ENCODE data around the gene ZBTB7C. TPM values are rescaled to one million over a fixed set of nuclear protein-coding genes. Genes with fewer than 3 reads are reported as not detected.

Gene ZBTB7C
- total RNA-seq, 5 donors from 2014 or later (not counting 1 experiment from before 2014, with no cell fraction given), result 0.06 TPM; not detected in 4

DNA sequence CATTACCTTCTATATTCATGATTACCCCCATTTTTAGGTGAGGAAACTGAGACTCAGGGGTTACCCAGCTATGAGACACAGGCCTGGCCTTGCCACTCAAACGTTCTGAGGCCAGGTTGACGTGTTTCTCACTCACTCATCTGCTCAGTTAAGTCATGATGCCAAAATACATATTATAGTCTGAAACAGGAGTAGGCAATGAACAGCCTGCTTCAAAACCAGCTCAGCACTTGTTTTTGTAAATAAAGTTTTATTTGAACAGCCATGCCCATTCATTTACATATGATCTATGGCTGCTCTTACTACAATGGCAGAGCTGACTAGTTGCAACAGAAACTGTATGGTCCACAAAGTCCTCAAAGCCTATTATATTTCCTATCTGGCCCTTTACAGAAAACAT, 404.6 kb downstream of the ZBTB7C start:
- H3K4me3 Mint-ChIP-seq, result no peak overlapping the region
- ChIA-PET CTCF (interaction anchor here in 1 of 2 donors (0.9 to 1.0 kb wide), 2 partner anchors 9 to 232 kb away, joined by 3 to 5 read pairs; no protein-coding TSS in a partner anchor), POLR2A (no interaction called here)
- no peak overlapping the region for H3K27ac Mint-ChIP-seq
- no peaks in the 10 kb centered on the region for H3K36me3 Mint-ChIP-seq
- ATAC-seq (replicated peaks in 1 of 4) (no peak), DNase-seq (no peak)
- Histone ChIP-seq H3K27ac (ENCODE audit: low read length) (no peak overlapping the region), H3K4me1 (ENCODE audit: control insufficient read depth in 1 of 2, extremely low read depth in 1 of 2, insufficient read depth in 2 of 2, low read length in 2 of 2) (peaks cover 0 to 14% of the 10 kb centered on the region in 2 experiments), H3K9me3 (no peaks in the 10 kb centered on the region), H3K4me3 (ENCODE audit: control insufficient read depth in 1 of 2, extremely low read depth in 1 of 2, low read length in 1 of 2) (no peak overlapping the region), H3K27me3 (replicated peaks in 1 of 2; ENCODE audit: control insufficient read depth in 2 of 2, extremely low read depth in 1 of 2, insufficient read depth in 2 of 2, low read length in 1 of 2) (peaks cover 0 to 31% of the 10 kb centered on the region in 2 experiments), H3K36me3 (ENCODE audit: control insufficient read depth in 2 of 2, extremely low read depth in 1 of 2, insufficient read depth in 1 of 2, low read length in 1 of 2) (no peaks in the 10 kb centered on the region)
- WGBS (ENCODE audit: insufficient coverage), result no CpG with 5 or more reads among the region's 2 CpGs
- peaks cover 8 to 11% (median 8%) of the 10 kb centered on the region in 3 donors for H3K4me1 Mint-ChIP-seq
- H3K9me3 Mint-ChIP-seq, result no peaks in the 10 kb centered on the region
- peaks cover 6 to 23% of the 10 kb centered on the region in 2 donors for H3K27me3 Mint-ChIP-seq

GRCh38 chr18:48003426-48004349, 405.5 kb downstream of the ZBTB7C start:
- WGBS (ENCODE audit: insufficient coverage), result 61% methylated on average over 4 of the region's 10 CpGs
- Mint-ChIP-seq H3K4me3 (no peak overlapping the region), H3K27ac (no peak overlapping the region), H3K36me3 (no peaks in the 10 kb centered on the region), H3K4me1 (peaks cover 3 to 7% (median 4%) of the 10 kb centered on the region in 3 donors), H3K27me3 (peaks cover under 1 to 14% of the 10 kb centered on the region in 2 donors), H3K9me3 (no peaks in the 10 kb centered on the region)
- Histone ChIP-seq H3K36me3 (ENCODE audit: control insufficient read depth in 2 of 2, extremely low read depth in 1 of 2, insufficient read depth in 1 of 2, low read length in 1 of 2) (no peaks in the 10 kb centered on the region), H3K27me3 (replicated peaks in 1 of 2; ENCODE audit: control insufficient read depth in 2 of 2, extremely low read depth in 1 of 2, insufficient read depth in 2 of 2, low read length in 1 of 2) (peaks cover 0 to 22% of the 10 kb centered on the region in 2 experiments), H3K27ac (ENCODE audit: low read length) (no peak overlapping the region), H3K4me3 (ENCODE audit: control insufficient read depth in 1 of 2, extremely low read depth in 1 of 2, low read length in 1 of 2) (no peak overlapping the region), H3K9me3 (no peaks in the 10 kb centered on the region), H3K4me1 (ENCODE audit: control insufficient read depth in 1 of 2, extremely low read depth in 1 of 2, insufficient read depth in 2 of 2, low read length in 2 of 2) (peaks cover 0 to 12% of the 10 kb centered on the region in 2 experiments)
- POLR2A ChIA-PET, result no interaction called here
- no peak for DNase-seq
- no peak for ATAC-seq (replicated peaks in 1 of 4)
- CTCF ChIA-PET, result no interaction called here

GRCh38 chr18:48002933-48003365, 406.2 kb downstream of the ZBTB7C start:
- Mint-ChIP-seq H3K4me3 (no peak overlapping the region), H3K9me3 (no peaks in the 10 kb centered on the region), H3K4me1 (peaks cover 0 to 4% (median 3%) of the 10 kb centered on the region in 3 donors), H3K36me3 (no peaks in the 10 kb centered on the region), H3K27me3 (peaks cover 0 to 11% of the 10 kb centered on the region in 2 donors), H3K27ac (no peak overlapping the region)
- ATAC-seq (replicated peaks in 1 of 4) (no peak), DNase-seq (no peak)
- no peaks in the 10 kb centered on the region for H3K9me3 ChIP-seq
- no peak overlapping the region for H3K4me3 ChIP-seq (ENCODE audit: control insufficient read depth in 1 of 2, extremely low read depth in 1 of 2, low read length in 1 of 2)
- POLR2A ChIA-PET, result no interaction called here
- peaks cover 0 to 6% of the 10 kb centered on the region in 2 experiments for H3K4me1 ChIP-seq (ENCODE audit: control insufficient read depth in 1 of 2, extremely low read depth in 1 of 2, insufficient read depth in 2 of 2, low read length in 2 of 2)
- H3K27me3 ChIP-seq (replicated peaks in 1 of 2; ENCODE audit: control insufficient read depth in 2 of 2, extremely low read depth in 1 of 2, insufficient read depth in 2 of 2, low read length in 1 of 2), result peaks cover 0 to 20% of the 10 kb centered on the region in 2 experiments
- 84% methylated on average over 5 of the region's 5 CpGs for WGBS (ENCODE audit: insufficient coverage)
- no peak overlapping the region for H3K27ac ChIP-seq (ENCODE audit: low read length)
- CTCF ChIA-PET, result no interaction called here
- no peaks in the 10 kb centered on the region for H3K36me3 ChIP-seq (ENCODE audit: control insufficient read depth in 2 of 2, extremely low read depth in 1 of 2, insufficient read depth in 1 of 2, low read length in 1 of 2)

DNA sequence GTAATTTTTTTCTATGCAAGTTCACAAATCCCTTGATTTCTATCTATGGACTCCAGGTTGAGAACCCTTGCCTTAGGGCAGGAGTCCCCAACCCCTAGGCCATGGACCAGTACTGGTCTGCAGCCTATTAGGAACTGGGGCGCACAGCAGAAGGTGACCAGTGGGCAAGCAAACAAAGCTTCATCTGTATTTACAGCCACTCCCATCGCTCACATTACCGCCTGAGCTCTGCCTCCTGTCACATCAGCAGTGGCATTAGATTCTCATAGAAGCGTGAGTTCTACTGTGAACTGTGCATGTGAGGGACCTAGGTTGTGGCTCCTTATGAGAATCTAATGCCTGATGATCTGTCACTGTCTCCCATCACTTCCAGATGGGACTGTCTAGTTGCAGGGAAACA, 408.5 kb downstream of the ZBTB7C start:
- ATAC-seq (replicated peaks in 1 of 4) (no peak), DNase-seq (no peak)
- no peak overlapping the region for H3K27ac ChIP-seq (ENCODE audit: low read length)
- H3K27me3 Mint-ChIP-seq, result no peaks in the 10 kb centered on the region
- H3K36me3 Mint-ChIP-seq, result no peaks in the 10 kb centered on the region
- CTCF ChIA-PET, result no interaction called here
- WGBS (ENCODE audit: insufficient coverage), result 100% methylated on average over 3 of the region's 4 CpGs
- POLR2A ChIA-PET, result no interaction called here
- H3K4me3 Mint-ChIP-seq, result no peak overlapping the region
- no peaks in the 10 kb centered on the region for H3K4me1 Mint-ChIP-seq
- H3K9me3 ChIP-seq, result no peaks in the 10 kb centered on the region
- no peak overlapping the region for H3K27ac Mint-ChIP-seq
- H3K4me3 ChIP-seq (ENCODE audit: control insufficient read depth in 1 of 2, extremely low read depth in 1 of 2, low read length in 1 of 2), result no peak overlapping the region
- no peaks in the 10 kb centered on the region for H3K4me1 ChIP-seq (ENCODE audit: control insufficient read depth in 1 of 2, extremely low read depth in 1 of 2, insufficient read depth in 2 of 2, low read length in 2 of 2)
- H3K36me3 ChIP-seq (ENCODE audit: control insufficient read depth in 2 of 2, extremely low read depth in 1 of 2, insufficient read depth in 1 of 2, low read length in 1 of 2), result no peaks in the 10 kb centered on the region
- peaks cover 0 to 14% (median 6%) of the 10 kb centered on the region in 3 donors for H3K9me3 Mint-ChIP-seq
- H3K27me3 ChIP-seq (replicated peaks in 1 of 2; ENCODE audit: control insufficient read depth in 2 of 2, extremely low read depth in 1 of 2, insufficient read depth in 2 of 2, low read length in 1 of 2), result peaks cover 0 to 7% of the 10 kb centered on the region in 2 experiments

GRCh38 chr18:47999801-48000248, 409.4 kb downstream of the ZBTB7C start:
- CTCF ChIA-PET, result no interaction called here
- no peaks in the 10 kb centered on the region for H3K4me1 ChIP-seq (ENCODE audit: control insufficient read depth in 1 of 2, extremely low read depth in 1 of 2, insufficient read depth in 2 of 2, low read length in 2 of 2)
- H3K9me3 Mint-ChIP-seq, result peaks cover 0 to 14% (median 6%) of the 10 kb centered on the region in 3 donors
- ATAC-seq (replicated peaks in 1 of 4), result no peak
- POLR2A ChIA-PET, result no interaction called here
- no peaks in the 10 kb centered on the region for H3K9me3 ChIP-seq
- no peak overlapping the region for H3K27ac ChIP-seq (ENCODE audit: low read length)
- H3K27me3 Mint-ChIP-seq, result no peaks in the 10 kb centered on the region
- H3K27me3 ChIP-seq (replicated peaks in 1 of 2; ENCODE audit: control insufficient read depth in 2 of 2, extremely low read depth in 1 of 2, insufficient read depth in 2 of 2, low read length in 1 of 2), result peaks cover 0 to 7% of the 10 kb centered on the region in 2 experiments
- WGBS (ENCODE audit: insufficient coverage), result 50% methylated on average over 3 of the region's 4 CpGs
- H3K27ac Mint-ChIP-seq, result no peak overlapping the region
- no peak overlapping the region for H3K4me3 ChIP-seq (ENCODE audit: control insufficient read depth in 1 of 2, extremely low read depth in 1 of 2, low read length in 1 of 2)
- no peak for DNase-seq
- no peaks in the 10 kb centered on the region for H3K36me3 Mint-ChIP-seq
- no peak overlapping the region for H3K4me3 Mint-ChIP-seq
- no peaks in the 10 kb centered on the region for H3K36me3 ChIP-seq (ENCODE audit: control insufficient read depth in 2 of 2, extremely low read depth in 1 of 2, insufficient read depth in 1 of 2, low read length in 1 of 2)
- H3K4me1 Mint-ChIP-seq, result no peaks in the 10 kb centered on the region

DNA sequence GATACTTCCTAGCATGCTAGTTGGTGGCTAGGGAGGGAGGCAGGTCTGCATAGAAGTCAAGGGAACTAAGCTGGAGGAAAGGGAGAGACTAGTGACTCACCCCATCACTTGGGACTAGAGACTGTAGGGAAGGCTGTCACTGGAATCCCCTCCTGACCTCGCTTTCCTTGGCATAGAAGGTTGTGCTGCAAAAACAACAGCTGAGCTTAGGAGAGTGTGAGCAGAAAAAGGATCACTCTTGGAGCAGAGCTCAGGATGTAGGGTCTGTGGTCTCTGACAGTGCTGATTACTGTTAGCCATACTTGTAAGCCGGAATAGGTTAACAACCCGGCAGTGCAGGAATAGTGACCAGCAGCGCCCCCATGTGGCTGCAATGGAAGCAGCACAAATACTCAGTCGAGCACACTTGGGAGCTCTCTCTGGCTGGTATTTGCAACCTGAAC, 411.8 kb downstream of the ZBTB7C start:
- ATAC-seq (replicated peaks in 1 of 4) (no peak), DNase-seq (peak in 18 of 35 experiments; percentile 4 to 46 (median 16))
- ChIA-PET CTCF (interaction anchor here (0.8 to 1.0 kb wide), 3 partner anchors 9 to 225 kb away, joined by 3 read pairs; no protein-coding TSS in a partner anchor), POLR2A (no interaction called here)
- peaks cover 0 to 2% of the 10 kb centered on the region in 2 experiments for H3K27me3 ChIP-seq (replicated peaks in 1 of 2; ENCODE audit: control insufficient read depth in 2 of 2, extremely low read depth in 1 of 2, insufficient read depth in 2 of 2, low read length in 1 of 2)
- Mint-ChIP-seq H3K27me3 (peaks cover 1 to 4% of the 10 kb centered on the region in 2 donors), H3K36me3 (no peaks in the 10 kb centered on the region), H3K9me3 (peaks cover 0 to 14% (median 6%) of the 10 kb centered on the region in 3 donors), H3K27ac (no peak overlapping the region), H3K4me1 (no peaks in the 10 kb centered on the region), H3K4me3 (no peak overlapping the region)
- H3K9me3 ChIP-seq, result no peaks in the 10 kb centered on the region
- no peak overlapping the region for H3K27ac ChIP-seq (ENCODE audit: low read length)
- no peak overlapping the region for H3K4me3 ChIP-seq (ENCODE audit: control insufficient read depth in 1 of 2, extremely low read depth in 1 of 2, low read length in 1 of 2)
- H3K4me1 ChIP-seq (ENCODE audit: control insufficient read depth in 1 of 2, extremely low read depth in 1 of 2, insufficient read depth in 2 of 2, low read length in 2 of 2), result no peaks in the 10 kb centered on the region
- H3K36me3 ChIP-seq (ENCODE audit: control insufficient read depth in 2 of 2, extremely low read depth in 1 of 2, insufficient read depth in 1 of 2, low read length in 1 of 2), result no peaks in the 10 kb centered on the region
- WGBS (ENCODE audit: insufficient coverage), result 86% methylated on average over 5 of the region's 5 CpGs
